Stimulated activated CD8-positive, alpha-beta memory T cell treated with anti-CD3 and anti-CD28 coated beads, Interleukin-2, amount 100 ng/mL, for 48 hours (primary cell): Measurements from ENCODE around the gene MYOG.
A peak's percentile ranks its signal among the peaks of the same experiment; 100 is the strongest.

Source experiments
- DNase-seq, 2 donors: peaks; one replicate each; pipeline ENCODE4 v3.0.0-alpha.2; 2020; ENCODE audit warnings: low read depth in 2 of 2

MYOG gene

GRCh38 chr1:203046984-203047630, 38.7 kb downstream of the MYOG start:
- DNase-seq: no peak

- no peak for DNase-seq
Measured at GRCh38 chr1:203045821-203046594, 39.8 kb downstream of the MYOG start.

GRCh38 chr1:203045336-203045735, 40.5 kb downstream of the MYOG start:
- no peak for DNase-seq

GRCh38 chr1:203044546-203045250, 41.1 kb downstream of the MYOG start:
- DNase-seq: no peak

- no peak for DNase-seq
Measured at GRCh38 chr1:203043830-203044545, 41.8 kb downstream of the MYOG start.

GRCh38 chr1:203041351-203041932, 44.4 kb downstream of the MYOG start:
- DNase-seq: no peak

- no peak for DNase-seq
Measured at GRCh38 chr1:203040513-203041275, 45.1 kb downstream of the MYOG start.

- DNase-seq: no peak
Measured at GRCh38 chr1:203039609-203040512, 46.0 kb downstream of the MYOG start.

- DNase-seq: peak; percentile 38 to 55
Measured at GRCh38 chr1:203038891-203039608, 46.8 kb downstream of the MYOG start.

- no peak for DNase-seq
Measured at GRCh38 chr1:203038217-203038741, 47.5 kb downstream of the MYOG start.

GRCh38 chr1:203037509-203038190, 48.2 kb downstream of the MYOG start:
- no peak for DNase-seq

GRCh38 chr1:203036537-203036936, 49.3 kb downstream of the MYOG start:
- DNase-seq: no peak

GRCh38 chr1:203036135-203036534, 49.7 kb downstream of the MYOG start:
- no peak for DNase-seq

GRCh38 chr1:203035111-203036000, 50.5 kb downstream of the MYOG start:
- DNase-seq: no peak

- DNase-seq: no peak
Measured at GRCh38 chr1:203034422-203035110, 51.2 kb downstream of the MYOG start.

GRCh38 chr1:203033917-203034316, 51.9 kb downstream of the MYOG start:
- DNase-seq: no peak

GRCh38 chr1:203033287-203033686, 52.5 kb downstream of the MYOG start:
- no peak for DNase-seq
